Astrocyte of the spinal cord (primary cell): ENCODE measurements around the gene MAN2B2.

ENCODE experiments used
- DNase-seq: peaks from one replicate; pipeline ENCODE4 v3.0.0; 2011; ENCODE audit warnings: low read depth, low spot score
- H3K4me3 ChIP-seq: 2 replicates; pipeline ENCODE4 v1.5.1; 2011; ENCODE audit warnings: low read depth, mild to moderate bottlenecking, low read length, moderate library complexity
- in situ Hi-C: cut with HindIII; loops from 2 replicates; pipeline ENCODE4 v1.10.0; 2017; ENCODE audit warnings: low sequenced_read_pairs
- TF ChIP-seq, protein P1 (sequence below): IDR thresholded peaks from 2 replicates; pipeline ENCODE4 v1.5.1; 2012; ENCODE audit warnings: low read depth, mild to moderate bottlenecking, low read length, inconsistent platforms

The MAN2B2 gene

DNA sequence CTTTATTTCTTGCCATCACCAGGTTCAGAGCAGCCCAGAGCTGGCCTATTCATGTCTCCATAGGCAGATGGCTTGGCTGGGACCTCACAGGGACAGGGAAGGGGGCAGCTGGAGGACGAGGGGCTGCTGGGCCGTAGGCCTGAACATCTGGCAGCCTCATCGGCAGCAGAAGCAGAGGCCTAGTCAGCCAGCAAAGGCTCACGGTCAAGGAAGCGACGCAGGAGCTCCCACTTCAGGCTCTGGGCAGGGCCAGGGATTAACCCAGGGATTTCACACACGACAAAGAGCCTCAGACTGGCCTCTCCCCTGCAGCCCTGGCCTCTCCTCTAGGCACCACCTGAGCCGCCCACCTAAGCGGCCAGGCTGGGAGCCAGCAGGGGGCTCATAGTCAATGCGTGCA lies 46.0 kb upstream of the MAN2B2 start:
- no peak for DNase-seq
- TF ChIP-seq, protein P1, sequence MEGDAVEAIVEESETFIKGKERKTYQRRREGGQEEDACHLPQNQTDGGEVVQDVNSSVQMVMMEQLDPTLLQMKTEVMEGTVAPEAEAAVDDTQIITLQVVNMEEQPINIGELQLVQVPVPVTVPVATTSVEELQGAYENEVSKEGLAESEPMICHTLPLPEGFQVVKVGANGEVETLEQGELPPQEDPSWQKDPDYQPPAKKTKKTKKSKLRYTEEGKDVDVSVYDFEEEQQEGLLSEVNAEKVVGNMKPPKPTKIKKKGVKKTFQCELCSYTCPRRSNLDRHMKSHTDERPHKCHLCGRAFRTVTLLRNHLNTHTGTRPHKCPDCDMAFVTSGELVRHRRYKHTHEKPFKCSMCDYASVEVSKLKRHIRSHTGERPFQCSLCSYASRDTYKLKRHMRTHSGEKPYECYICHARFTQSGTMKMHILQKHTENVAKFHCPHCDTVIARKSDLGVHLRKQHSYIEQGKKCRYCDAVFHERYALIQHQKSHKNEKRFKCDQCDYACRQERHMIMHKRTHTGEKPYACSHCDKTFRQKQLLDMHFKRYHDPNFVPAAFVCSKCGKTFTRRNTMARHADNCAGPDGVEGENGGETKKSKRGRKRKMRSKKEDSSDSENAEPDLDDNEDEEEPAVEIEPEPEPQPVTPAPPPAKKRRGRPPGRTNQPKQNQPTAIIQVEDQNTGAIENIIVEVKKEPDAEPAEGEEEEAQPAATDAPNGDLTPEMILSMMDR: no peak
- in situ Hi-C loops: no loop called here
- no peak overlapping the region for H3K4me3 ChIP-seq

DNA sequence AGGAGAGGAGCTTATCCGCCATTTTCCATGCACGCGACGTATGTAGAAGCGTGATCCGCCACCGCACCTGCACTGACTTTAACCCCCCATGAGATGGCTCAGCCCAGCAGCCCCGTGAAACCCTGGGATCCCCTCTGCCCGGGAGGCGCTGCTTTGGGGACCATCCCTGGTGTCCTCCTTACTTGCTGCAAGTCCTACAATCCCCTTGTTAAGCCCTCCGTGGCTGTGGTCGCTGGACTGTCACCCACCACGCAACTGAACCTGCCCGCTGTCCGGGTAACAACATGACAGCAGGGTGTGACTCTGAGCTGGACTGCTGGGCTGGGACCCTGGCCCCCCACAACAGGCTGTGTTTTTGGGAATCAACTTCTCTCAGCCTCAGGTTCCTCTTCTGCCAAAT lies 44.7 kb upstream of the MAN2B2 start:
- TF ChIP-seq, protein P1: no peak
- H3K4me3 ChIP-seq: no peak overlapping the region
- DNase-seq: no peak
- in situ Hi-C loops: no loop called here

DNA sequence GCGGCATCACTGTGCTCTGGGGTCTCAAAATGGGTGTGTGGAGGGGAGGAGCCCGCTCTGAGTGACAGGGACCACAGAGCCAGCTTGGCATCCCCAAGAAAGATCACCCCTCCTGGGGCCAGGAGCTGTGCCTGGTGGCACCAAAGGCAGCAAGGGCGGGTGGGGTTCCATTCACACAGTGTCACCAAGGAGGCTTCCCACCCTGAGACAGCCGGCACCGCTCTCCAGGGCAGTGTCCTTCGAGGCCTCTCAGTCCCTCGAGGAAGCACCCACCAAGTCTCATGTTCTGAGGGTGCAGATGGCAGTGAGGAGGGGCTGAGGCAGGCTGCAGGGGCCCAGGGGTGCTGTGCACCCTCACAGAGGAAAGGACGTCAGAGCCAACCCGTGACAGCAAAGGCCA lies 44.0 kb upstream of the MAN2B2 start:
- DNase-seq: no peak
- TF ChIP-seq, protein P1: no peak
- no peak overlapping the region for H3K4me3 ChIP-seq
- in situ Hi-C loops: no loop called here

DNA sequence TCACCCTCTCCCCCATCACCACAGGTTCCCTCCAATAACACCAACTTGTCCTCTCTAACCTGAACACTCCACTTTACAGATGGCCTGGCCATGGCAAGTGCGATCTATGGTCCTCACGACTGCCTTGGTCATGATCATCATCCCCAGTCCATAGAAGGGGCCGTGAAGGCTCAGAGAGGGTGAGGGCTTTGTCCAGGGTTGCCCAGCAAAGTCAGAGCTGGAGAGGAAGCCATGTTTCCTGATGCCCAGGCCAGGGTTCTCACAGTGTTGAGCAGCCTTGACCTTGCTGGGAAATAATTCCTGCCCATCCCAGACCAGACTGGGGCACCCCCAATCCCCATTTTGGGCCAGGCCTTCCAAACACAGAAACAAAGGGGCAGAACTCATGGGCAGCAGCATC lies 42.9 kb upstream of the MAN2B2 start:
- in situ Hi-C loops: no loop called here

DNA sequence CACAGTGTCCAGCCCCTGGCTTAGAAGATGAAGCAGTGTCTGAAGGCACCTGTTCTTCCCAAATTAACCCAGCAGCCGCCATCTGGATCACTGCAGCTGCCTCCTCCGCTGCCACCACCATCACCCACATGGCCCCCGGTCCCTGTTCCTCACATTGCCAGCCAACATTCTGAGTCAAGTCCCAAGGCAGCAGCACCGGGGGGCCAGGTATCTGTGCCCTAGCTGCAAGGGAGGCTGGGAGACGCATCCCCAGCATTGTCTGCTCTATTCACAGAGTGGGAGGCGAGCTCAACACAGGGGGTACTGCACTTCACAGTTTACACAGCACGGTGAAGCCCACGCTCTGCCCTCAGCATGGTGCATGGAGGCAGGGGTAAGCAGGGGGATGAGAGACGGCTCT lies 42.3 kb upstream of the MAN2B2 start:
- TF ChIP-seq, protein P1: no peak
- no peak overlapping the region for H3K4me3 ChIP-seq
- in situ Hi-C loops: no loop called here
- no peak for DNase-seq

More for the DNA sequence above, 42.9 kb upstream of the MAN2B2 start:
- DNase-seq: no peak
- no peak overlapping the region for H3K4me3 ChIP-seq
- TF ChIP-seq, protein P1: no peak

DNA sequence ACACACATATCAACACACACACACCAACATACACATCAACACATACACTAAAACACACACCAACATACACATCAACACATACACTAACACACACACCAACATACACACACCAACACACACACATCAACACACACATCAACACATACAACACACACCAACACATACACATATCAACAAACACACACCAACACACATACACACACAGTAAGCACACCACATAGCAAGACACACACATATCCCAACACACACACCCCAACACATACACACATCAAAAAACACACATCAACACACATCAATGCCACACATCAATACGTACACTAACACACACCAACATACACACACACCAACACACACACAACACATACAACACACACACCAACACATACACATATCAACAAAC lies 40.9 kb upstream of the MAN2B2 start:
- in situ Hi-C loops: no loop called here
- H3K4me3 ChIP-seq: no peak overlapping the region
- TF ChIP-seq, protein P1: no peak
- DNase-seq: no peak
